Measurements from ENCODE around the gene FRMPD2. TPM values are rescaled to one million over a fixed set of nuclear protein-coding genes. Genes with fewer than 3 reads are reported as not detected.

The FRMPD2 gene
- total RNA-seq, 1 experiment from 2014 or later = 1.3 TPM

DNA sequence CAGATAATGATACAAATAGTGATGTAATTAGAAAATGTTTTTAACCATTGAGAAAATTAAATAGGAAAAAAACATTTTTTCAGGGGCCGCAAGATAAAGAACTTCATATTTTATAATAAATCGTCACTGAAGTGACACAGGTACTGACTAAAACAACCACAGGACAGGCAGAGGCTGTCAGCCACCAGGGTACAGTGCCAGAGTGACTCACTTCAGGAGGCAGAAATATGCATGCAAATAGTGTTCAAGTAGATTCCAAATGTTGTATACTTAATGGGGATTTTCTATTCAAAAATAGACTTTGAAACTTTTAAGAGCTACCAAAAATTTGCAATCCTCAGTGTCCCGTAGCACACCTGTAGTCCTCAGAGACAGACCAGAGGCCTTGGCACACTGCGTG is 68.6 kb downstream of the FRMPD2 start:
- Mint-ChIP-seq H3K36me3 (ENCODE audit: insufficient read depth, unreplicated experiment) (no peaks in the 10 kb centered on the region), H3K27ac (ENCODE audit: low read depth, unreplicated experiment) (no peak overlapping the region), H3K9me3 (ENCODE audit: unreplicated experiment) (no peaks in the 10 kb centered on the region), H3K4me1 (ENCODE audit: insufficient read depth, unreplicated experiment) (no peaks in the 10 kb centered on the region), H3K27me3 (ENCODE audit: insufficient read depth, unreplicated experiment) (peaks cover 4% of the 10 kb centered on the region), H3K4me3 (ENCODE audit: unreplicated experiment) (no peak overlapping the region)
- DNase-seq (ENCODE audit: unreplicated experiment) = peak; percentile 5
- POLR2A ChIA-PET = no interaction called here
- CTCF ChIA-PET = no interaction called here
- intact Hi-C loops (cut with micrococcal nuclease) = no loop called here
- no TSS peak for BruUV-seq (replicated peaks)
- TF ChIP-seq, protein P1, sequence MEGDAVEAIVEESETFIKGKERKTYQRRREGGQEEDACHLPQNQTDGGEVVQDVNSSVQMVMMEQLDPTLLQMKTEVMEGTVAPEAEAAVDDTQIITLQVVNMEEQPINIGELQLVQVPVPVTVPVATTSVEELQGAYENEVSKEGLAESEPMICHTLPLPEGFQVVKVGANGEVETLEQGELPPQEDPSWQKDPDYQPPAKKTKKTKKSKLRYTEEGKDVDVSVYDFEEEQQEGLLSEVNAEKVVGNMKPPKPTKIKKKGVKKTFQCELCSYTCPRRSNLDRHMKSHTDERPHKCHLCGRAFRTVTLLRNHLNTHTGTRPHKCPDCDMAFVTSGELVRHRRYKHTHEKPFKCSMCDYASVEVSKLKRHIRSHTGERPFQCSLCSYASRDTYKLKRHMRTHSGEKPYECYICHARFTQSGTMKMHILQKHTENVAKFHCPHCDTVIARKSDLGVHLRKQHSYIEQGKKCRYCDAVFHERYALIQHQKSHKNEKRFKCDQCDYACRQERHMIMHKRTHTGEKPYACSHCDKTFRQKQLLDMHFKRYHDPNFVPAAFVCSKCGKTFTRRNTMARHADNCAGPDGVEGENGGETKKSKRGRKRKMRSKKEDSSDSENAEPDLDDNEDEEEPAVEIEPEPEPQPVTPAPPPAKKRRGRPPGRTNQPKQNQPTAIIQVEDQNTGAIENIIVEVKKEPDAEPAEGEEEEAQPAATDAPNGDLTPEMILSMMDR (IDR thresholded peaks at IDR 0.05; ENCODE audit: unreplicated experiment) = no peak

DNA sequence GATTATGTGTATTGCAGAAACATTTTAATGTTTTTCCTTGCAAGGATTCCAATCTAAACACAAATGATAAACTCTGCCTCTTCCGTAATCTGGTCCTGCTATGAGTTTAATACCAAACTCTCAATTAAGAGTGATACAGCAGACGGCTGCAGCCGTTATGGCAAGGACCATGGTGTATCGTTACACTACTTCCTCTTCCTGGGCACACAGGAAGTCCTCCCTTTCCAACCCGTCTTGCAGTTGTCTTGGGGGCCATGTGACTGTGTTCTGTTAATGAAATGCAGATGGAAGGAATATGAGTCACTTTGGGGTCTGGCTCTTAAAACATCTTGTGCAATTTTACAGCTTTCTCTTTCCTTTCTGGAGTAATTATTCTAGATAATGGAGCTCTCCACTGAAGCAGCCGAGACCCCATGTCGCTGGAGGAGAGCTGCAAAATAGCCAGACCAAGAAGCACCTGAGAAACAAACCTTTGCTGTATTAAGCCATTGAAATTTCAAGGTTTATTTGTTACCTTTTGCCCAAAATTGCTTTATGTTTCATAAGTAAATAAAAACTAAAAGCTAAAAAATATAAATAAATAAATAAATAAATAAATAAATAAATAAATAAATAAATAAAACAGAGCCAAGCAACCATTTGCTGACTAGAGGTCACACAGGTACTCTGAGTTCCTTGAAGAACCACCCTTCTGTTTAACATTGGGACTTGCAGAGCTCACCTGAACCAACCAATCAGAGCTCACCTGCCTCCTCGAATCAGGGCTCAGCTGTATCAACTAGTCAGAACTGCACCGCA is 74.7 kb downstream of the FRMPD2 start:
- Mint-ChIP-seq H3K27me3 (ENCODE audit: insufficient read depth, unreplicated experiment) (peaks cover 23% of the 10 kb centered on the region), H3K36me3 (ENCODE audit: insufficient read depth, unreplicated experiment) (no peaks in the 10 kb centered on the region), H3K4me1 (ENCODE audit: insufficient read depth, unreplicated experiment) (no peaks in the 10 kb centered on the region), H3K9me3 (ENCODE audit: unreplicated experiment) (no peaks in the 10 kb centered on the region), H3K4me3 (ENCODE audit: unreplicated experiment) (no peak overlapping the region), H3K27ac (ENCODE audit: low read depth, unreplicated experiment) (no peak overlapping the region)
- TF ChIP-seq, protein P1 (IDR thresholded peaks at IDR 0.05; ENCODE audit: unreplicated experiment) = no peak
- POLR2A ChIA-PET = no interaction called here
- intact Hi-C loops (cut with micrococcal nuclease) = no loop called here
- no TSS peak for BruUV-seq (replicated peaks)
- CTCF ChIA-PET = interaction anchor here (0.7 kb wide), 1 partner anchor 52 kb away, joined by 3 read pairs; no protein-coding TSS in a partner anchor
- peak; percentile 35 for DNase-seq (ENCODE audit: unreplicated experiment)

DNA sequence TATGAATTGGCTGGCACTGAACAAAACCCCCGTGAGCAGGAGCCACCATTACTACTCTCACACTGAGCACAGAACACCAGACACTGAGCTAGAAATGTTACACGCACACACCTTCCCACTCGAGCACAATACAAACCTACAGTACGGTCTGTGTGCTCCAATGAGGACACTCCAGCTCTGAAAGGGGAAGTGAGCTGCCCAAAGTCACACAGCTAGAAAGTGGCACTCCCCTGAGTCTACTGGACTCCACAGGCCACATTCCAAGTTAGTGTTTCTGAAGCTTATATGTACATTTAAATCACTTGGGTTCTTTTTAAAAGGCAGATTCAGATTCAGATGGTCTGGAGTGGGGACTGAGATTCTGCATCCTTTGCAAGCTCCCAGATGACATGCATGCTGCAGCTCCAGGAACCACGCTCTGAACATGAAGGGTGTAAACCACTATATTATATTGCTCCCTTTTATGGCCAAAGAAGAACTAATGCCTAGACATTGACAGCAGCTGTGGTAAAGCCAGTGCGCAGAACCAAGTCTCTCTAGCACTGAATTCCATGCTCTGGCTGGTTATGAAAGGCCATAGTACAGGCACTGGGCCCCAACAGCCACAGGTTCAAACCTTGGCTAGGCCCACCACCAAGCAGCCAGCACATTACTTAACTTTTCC is 77.1 kb downstream of the FRMPD2 start:
- intact Hi-C loops (cut with micrococcal nuclease) = no loop called here
- H3K27me3 Mint-ChIP-seq (ENCODE audit: insufficient read depth, unreplicated experiment) = peaks cover 48% of the 10 kb centered on the region
- no peaks in the 10 kb centered on the region for H3K36me3 Mint-ChIP-seq (ENCODE audit: insufficient read depth, unreplicated experiment)
- H3K9me3 Mint-ChIP-seq (ENCODE audit: unreplicated experiment) = no peaks in the 10 kb centered on the region
- no peak overlapping the region for H3K4me3 Mint-ChIP-seq (ENCODE audit: unreplicated experiment)
- CTCF ChIA-PET = interaction anchor here (0.7 to 1.1 kb wide), 2 partner anchors 113 to 220 kb away, joined by 3 to 4 read pairs; no protein-coding TSS in a partner anchor
- DNase-seq (ENCODE audit: unreplicated experiment) = no peak
- no peaks in the 10 kb centered on the region for H3K4me1 Mint-ChIP-seq (ENCODE audit: insufficient read depth, unreplicated experiment)
- no TSS peak for BruUV-seq (replicated peaks)
- TF ChIP-seq, protein P1 (IDR thresholded peaks at IDR 0.05; ENCODE audit: unreplicated experiment) = no peak
- H3K27ac Mint-ChIP-seq (ENCODE audit: low read depth, unreplicated experiment) = no peak overlapping the region
- POLR2A ChIA-PET = no interaction called here

DNA sequence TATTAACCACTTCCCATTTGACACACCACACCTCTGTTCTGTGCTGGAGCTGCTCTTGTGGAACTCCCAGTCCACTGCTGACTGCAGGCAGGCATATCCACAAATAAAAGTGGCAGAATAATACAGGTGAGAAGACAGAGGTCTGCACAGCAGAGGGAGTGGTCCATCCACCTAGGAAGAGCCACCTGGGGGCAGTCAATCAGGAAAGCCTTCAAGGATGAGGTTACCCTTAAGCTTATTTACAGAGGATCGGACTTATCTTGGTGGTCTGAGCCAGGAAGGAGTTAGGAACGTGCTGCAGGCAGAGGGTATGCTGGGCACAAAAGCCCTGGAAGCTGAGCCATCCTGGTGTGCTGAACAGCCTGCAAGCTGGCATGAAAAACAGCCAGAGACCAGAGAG is 78.7 kb downstream of the FRMPD2 start:
- Mint-ChIP-seq H3K4me1 (ENCODE audit: insufficient read depth, unreplicated experiment) (no peaks in the 10 kb centered on the region), H3K9me3 (ENCODE audit: unreplicated experiment) (no peaks in the 10 kb centered on the region), H3K27ac (ENCODE audit: low read depth, unreplicated experiment) (no peak overlapping the region), H3K27me3 (ENCODE audit: insufficient read depth, unreplicated experiment) (peaks cover 43% of the 10 kb centered on the region), H3K36me3 (ENCODE audit: insufficient read depth, unreplicated experiment) (no peaks in the 10 kb centered on the region), H3K4me3 (ENCODE audit: unreplicated experiment) (no peak overlapping the region)
- ChIA-PET CTCF (interaction anchor here (0.6 to 1.4 kb wide), 4 partner anchors 9 to 1146 kb away, joined by 3 to 5 read pairs (median 3); no protein-coding TSS in a partner anchor), POLR2A (interaction anchor here (0.7 to 1.6 kb wide), 2 partner anchors 10 to 251 kb away, joined by 3 to 4 read pairs; no protein-coding TSS in a partner anchor)
- no TSS peak for BruUV-seq (replicated peaks)
- DNase-seq (ENCODE audit: unreplicated experiment) = no peak
- TF ChIP-seq, protein P1 (IDR thresholded peaks at IDR 0.05; ENCODE audit: unreplicated experiment) = no peak
- intact Hi-C loops (cut with micrococcal nuclease) = no loop called here

Measured in MCF 10A (cell line).